ENCODE results near the gene TAF8.

GRCh38 chr6:42049116-42049809 is 1.1 kb upstream of the TAF8 start:
- TF ChIP-seq, protein P1, sequence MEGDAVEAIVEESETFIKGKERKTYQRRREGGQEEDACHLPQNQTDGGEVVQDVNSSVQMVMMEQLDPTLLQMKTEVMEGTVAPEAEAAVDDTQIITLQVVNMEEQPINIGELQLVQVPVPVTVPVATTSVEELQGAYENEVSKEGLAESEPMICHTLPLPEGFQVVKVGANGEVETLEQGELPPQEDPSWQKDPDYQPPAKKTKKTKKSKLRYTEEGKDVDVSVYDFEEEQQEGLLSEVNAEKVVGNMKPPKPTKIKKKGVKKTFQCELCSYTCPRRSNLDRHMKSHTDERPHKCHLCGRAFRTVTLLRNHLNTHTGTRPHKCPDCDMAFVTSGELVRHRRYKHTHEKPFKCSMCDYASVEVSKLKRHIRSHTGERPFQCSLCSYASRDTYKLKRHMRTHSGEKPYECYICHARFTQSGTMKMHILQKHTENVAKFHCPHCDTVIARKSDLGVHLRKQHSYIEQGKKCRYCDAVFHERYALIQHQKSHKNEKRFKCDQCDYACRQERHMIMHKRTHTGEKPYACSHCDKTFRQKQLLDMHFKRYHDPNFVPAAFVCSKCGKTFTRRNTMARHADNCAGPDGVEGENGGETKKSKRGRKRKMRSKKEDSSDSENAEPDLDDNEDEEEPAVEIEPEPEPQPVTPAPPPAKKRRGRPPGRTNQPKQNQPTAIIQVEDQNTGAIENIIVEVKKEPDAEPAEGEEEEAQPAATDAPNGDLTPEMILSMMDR (IDR thresholded peaks at IDR 0.05), result no peak
- TF ChIP-seq POLR2AphosphoS5 (IDR thresholded peaks at IDR 0.05), result no peak

Data from stomach (tissue), 4 donors.